Forelimb muscle (tissue), 1 donor: ENCODE data around the gene PRR14L. TPM values are rescaled to one million over a fixed set of nuclear protein-coding genes. Genes with fewer than 3 reads are reported as not detected.
"Not testable (repeated sequence)": the region's sequence is repeated elsewhere in the genome, so short reads cannot be mapped to it uniquely, and the experiment has no call there.

ENCODE experiments used
- DNase-seq: peaks from one replicate; pipeline ENCODE4 v3.0.0-alpha.2; 2013; ENCODE audit warnings: low read depth
- polyA plus RNA-seq: library from polyadenylated mRNA; unstranded; fragments of 120-200 nt; gene quantifications from one replicate; pipeline ENCODE4 v1.2.1, GENCODE V29; 2013; ENCODE audit not compliant: insufficient read length

Gene PRR14L
- polyA plus RNA-seq, result 14.6 TPM

GRCh38 chr22:31749636-31750364 is at the start of gene PRR14L:
Gene PRR14L (minus strand): TSS chr22:31750132. CDS start chr22:31738860, 11,272 bp downstream.
- peak; percentile 72 for DNase-seq

GRCh38 chr22:31799358-31799757 is 49.4 kb upstream of the PRR14L start:
- DNase-seq, result not testable (repeated sequence)

- peak; percentile 8 for DNase-seq
Measured at GRCh38 chr22:31790240-31790639, 40.3 kb upstream of the PRR14L start.

DNA sequence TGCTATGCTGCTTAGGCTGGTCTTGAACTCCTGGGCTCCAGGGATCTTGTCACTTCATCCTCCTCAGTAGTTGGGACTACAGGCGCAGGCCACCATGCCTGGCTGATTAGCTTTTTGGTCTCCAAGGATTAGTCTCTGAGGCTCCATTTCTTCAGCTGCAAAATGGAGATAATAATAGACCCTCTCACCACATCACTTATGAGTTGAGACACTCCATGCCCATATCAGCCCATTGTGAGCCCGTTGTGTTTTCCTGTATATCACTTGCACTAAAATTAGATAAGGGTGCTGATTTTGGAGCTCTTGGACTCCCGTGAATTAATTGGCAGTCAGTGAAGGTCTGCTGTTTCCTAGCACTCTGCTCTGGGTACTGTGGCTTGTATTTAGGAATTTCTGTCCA is 39.9 kb upstream of the PRR14L start:
- DNase-seq, result no peak

DNA sequence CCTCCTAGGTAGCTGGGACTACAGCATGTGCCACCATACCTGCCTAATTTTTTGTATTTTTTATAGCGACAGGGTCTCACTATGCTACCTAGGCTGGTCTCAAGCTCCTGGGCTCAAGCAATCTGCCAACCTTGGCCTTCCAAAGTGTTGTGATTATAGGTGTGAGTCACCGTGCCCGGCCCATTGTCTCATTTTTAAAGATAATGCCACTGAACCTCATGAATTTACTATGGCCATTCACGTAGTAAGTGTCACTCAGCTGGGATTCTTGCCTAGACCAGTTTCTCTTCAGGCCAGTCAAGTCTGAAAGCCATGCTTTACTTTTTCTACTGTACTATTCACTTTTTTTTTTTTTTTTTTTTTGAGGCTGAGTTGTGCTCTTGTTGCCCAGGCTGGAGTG is 26.3 kb upstream of the PRR14L start:
- no peak for DNase-seq

- no peak for DNase-seq
Measured at GRCh38 chr22:31773416-31773815, 23.5 kb upstream of the PRR14L start.

DNA sequence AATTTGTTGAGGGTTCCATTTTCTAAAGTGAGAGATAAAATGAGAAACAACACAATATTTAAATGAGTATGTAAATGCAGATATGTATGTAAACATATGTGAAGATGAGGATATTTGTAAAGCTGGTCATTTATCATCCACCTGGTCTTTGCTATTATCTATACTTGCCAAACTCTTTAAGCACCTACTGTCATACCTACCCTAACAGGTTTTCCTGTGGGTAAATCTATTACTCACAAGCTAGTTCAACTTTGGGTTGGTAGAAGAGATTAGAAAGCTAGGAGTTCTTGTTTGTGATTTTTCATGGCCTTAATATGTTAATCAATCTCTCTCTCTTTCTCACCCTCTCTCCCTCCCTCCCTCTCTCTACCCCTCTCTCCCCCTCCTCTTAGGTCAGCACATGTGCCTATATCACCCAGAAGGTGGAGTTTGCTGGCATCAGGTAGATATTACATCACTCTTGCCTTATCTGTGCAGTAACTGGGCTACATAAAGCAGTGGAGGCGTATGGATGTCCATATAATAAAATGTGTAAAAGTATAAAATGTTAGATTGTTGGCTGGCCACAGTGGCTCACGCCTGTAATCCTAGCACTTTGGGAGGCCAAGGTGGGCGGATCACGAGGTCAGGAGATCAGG is 18.6 kb upstream of the PRR14L start:
- DNase-seq, result no peak

DNA sequence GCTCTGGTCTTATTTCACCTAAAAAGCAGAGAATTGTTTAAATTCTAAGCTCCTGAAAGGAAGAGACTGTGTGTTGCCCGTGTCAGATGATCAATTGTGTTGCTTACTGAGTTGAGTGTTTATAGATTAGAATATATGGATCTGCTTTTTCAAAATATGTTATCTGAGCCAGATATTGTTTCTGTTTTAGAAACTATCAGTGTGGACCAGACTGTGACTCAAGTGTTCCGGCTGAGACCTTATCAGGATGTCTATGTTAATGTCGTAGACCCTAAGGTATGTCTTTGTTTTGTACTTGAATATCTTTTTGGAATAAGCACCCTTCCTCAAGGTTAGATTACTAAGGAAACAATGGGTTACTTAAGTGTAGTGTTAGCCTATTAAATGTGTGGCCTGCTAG is 14.9 kb upstream of the PRR14L start:
- no peak for DNase-seq

GRCh38 chr22:31758860-31759259 is 8.9 kb upstream of the PRR14L start:
- not testable (repeated sequence) for DNase-seq

DNA sequence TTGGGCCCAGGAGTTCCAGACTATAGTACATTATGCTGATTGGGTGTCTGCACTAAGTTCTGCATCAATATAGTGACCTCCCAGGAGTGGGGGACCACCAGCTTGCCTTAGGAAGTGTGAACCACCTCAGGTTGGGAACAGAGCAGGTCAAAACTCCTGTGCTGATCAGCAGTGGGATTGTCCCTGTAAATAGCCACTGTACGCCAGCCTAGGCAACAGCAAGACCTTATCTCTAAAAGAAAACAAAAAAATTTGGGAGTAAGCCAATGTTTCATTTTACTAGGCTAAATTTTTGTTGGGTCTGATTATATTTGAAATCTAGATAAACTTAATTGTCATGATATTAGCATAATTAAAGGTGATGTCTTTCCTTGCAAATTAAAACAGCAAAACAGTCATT is 7.3 kb upstream of the PRR14L start:
- DNase-seq, result no peak

GRCh38 chr22:31754813-31755212 is 4.9 kb upstream of the PRR14L start:
- DNase-seq, result no peak

- peak; percentile 76 for DNase-seq
Measured at GRCh38 chr22:31753634-31754501, 3.9 kb upstream of the PRR14L start, which contains the start of gene DEPDC5. Gene DEPDC5 (plus strand): TSS chr22:31754019. CDS start chr22:31754922, 903 bp downstream.

- DNase-seq, result no peak
Measured at GRCh38 chr22:31753005-31753633, 3.2 kb upstream of the PRR14L start.

GRCh38 chr22:31752096-31752847 is 2.3 kb upstream of the PRR14L start:
- DNase-seq, result no peak

GRCh38 chr22:31750365-31751284 is 693 bp upstream of the PRR14L start:
- no peak for DNase-seq

GRCh38 chr22:31748490-31748889 is 1.4 kb downstream of the PRR14L start:
- no peak for DNase-seq

DNA sequence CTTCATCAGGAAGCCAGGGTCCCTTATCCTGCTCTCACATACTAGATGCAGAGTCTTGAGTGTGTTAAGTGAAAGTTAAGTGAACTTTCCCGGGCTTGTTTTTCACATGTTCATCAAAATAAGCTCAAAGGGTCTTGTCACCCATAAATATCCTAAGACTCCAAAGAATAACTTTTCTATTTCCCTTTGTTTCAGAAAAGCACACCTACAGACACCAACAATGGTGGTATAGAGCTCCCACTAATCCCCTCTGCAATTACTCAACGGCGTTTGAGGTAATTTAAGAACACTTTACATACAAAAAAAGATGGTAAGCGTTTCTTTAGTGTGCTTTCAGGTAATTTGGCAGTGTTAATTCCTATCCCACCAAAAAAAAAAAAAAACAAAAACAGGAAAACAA is 2.5 kb downstream of the PRR14L start:
- no peak for DNase-seq

DNA sequence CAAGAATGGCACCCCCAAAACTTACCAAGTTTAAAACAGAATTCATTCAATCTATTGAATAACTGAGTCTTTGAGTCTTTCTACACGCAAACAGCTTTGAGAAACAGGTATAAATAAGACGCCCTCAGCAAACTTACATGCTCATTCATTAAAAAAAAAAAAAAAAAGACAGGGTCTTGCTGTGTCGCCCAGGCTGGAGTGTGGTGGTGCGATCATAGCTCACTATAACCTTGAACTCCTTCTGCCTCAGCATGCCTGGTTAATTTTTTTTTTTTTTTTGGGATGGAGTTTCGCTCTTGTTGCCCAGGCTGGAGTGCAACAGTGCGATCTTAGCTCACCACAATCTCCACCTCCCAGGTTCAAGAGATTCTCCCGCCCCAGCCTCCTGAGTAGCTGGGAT is 6.1 kb downstream of the PRR14L start:
- no peak for DNase-seq

- no peak for DNase-seq
Measured at GRCh38 chr22:31742682-31743081, 7.2 kb downstream of the PRR14L start.

GRCh38 chr22:31742115-31742514 is 7.8 kb downstream of the PRR14L start:
- DNase-seq, result no peak
